Head of caudate nucleus (tissue), 42 donors: ENCODE data around the gene SMAD6.

ENCODE experiments used
- DNase-seq, 42 donors: peaks; one replicate each; pipeline versions ENCODE4 v3.0.0 to v3.0.0-alpha.2; 2020 to 2021; ENCODE audit warnings: mixed read lengths in 7 of 42
- intact Hi-C: fragments of 100-400 bp; cut with DNase I; formaldehyde crosslinking; loops from one replicate; pipeline ENCODE4 v1.15.0; 2022

Gene SMAD6

DNA sequence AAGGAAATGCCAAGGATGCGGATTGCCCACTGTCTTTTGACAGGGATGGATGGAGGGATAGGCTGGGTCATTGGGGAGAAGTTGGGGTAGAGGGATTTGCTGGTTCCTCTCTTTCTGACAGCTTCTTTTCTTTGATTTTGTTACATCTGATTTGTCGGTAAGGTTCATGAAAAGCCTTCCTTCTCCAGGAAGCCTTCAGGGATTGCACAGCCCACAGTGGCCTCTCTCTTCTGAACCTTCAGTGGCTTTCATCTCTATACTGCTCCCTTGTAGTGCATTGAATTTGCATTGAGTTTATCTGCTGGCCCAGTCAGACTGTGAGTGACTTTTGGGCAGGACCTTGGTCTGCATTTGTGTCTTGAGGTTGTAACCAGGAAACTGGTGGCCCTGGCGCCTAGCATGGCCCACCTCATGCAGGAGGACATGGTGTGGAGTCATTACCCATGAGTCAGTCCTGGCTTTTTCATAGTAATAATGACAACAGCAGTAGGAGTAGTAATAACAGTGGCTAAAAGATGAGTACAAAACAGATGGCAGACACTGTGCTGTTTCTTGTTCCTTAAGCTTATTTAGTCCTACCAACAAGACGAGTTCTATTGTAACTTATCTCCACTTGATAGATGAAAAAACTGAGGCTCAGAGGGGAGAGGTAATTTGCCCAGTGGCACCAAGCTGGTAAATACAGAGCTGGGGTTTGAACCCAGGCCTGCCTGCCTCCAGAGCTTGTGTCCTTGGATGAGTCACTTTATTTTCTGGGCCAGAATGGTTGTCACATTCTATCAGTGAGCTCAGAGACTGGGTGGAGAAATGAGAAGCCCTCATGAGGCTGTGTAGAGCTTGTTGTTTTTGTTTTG, 28.4 kb downstream of the SMAD6 start:
- intact Hi-C loops, result no loop called here
- DNase-seq, result no peak

DNA sequence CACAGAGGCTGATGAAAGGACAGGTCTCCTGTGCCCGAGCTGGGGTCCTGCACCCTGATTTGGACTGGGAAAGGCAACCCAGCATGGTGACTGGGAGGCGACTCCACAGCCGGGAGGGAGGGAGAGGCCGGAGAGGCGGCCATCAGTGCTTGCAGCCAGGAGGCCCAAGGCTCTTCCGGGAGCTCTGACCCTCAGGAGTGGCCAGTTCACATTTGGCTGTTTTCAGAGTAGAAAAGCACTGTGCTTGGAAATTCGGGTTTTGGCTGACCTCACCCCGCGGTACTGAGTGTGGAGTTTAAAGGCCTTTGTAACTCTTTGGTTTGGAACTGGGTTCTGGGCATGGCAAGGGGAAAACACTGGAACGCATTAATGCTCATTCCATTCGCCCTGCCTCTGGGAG, 31.9 kb downstream of the SMAD6 start:
- DNase-seq, result peak in 26 of 42 donors; percentile 11 to 70 (median 37)
- intact Hi-C loops, result no loop called here

- intact Hi-C loops, result no loop called here
- DNase-seq, result peak in 8 of 42 donors; percentile 22 to 52 (median 39)
Measured at GRCh38 chr15:66734961-66735908, 33.2 kb downstream of the SMAD6 start.

DNA sequence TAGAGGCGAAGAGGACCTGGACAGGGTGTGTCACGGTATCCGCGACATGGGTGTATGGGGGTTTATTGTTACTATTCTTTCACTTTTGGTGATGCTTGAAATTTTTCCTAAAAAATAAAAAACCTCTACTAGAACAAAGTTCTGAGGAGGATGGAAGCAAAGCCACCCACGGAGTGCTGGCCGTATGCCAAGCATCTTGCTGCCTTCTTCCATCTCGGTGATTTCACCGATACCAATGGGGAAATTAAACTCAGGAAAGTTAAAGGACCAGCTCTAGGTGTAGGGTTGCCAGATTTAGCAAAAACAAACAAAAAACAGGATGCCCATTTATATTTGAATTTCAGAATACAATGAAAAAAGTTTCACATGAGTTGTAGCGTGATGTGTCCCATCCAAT, 33.9 kb downstream of the SMAD6 start:
- intact Hi-C loops, result no loop called here
- DNase-seq, result peak in 40 of 42 donors; percentile 19 to 79 (median 58)

DNA sequence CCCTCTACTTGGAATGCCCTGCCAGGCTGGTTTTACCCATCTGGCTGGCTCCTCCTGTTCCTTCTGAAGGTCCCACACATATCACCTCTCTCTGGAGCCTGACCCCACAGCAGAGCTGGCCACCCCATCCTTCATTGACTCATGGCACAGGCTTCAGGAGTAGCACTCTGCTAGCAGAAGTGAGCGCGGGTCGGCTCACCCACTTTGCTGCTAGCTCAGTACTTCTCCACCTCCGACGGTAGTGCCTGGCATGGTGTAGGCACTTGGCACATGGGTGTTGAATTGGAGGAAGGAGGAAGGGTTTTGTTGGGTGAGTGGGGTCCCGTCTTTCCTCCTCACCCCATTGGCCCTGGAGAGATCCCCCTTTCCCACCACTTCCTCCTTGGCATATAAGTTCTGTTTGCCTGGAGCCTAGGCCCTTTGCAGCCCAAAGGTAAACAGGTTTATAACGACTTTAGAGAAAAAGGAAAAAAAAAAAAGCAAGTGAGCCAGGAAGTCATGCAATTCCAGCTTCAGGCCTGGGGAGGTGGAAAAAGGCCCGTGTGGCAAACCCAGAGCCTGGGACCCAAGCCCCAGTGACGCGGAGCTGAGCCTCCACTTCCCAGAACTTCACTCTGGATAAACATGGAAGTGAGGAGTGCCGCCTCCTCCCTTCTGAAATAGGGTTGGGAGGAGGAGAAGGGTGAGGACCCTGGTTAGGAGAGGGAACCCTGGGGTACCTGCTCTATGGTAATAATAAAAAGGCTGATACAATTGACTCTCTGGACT, 35.4 kb downstream of the SMAD6 start:
- intact Hi-C loops, result no loop called here
- no peak for DNase-seq

DNA sequence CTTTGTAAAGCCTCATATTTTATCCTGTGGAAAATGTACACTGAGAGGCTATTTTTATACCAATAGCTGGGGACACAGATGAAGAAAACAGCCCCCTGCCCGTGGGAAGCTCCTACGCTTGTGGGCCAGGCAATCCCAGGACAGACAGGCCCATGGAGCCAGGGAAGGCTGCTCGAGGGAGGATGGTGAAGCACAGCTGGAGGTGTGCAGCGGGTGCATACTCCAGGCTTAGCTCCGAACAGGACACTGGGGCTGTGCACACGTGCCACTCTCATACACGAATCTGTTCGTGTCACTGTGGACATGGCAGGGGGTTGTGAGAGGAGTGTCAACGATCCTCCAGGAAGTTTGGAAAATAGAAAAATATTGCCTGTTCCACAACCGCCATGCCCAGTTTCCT, 36.1 kb downstream of the SMAD6 start:
- intact Hi-C loops, result no loop called here
- DNase-seq, result no peak

GRCh38 chr15:66738595-66738994, 36.6 kb downstream of the SMAD6 start:
- no peak for DNase-seq
- intact Hi-C loops, result no loop called here

DNA sequence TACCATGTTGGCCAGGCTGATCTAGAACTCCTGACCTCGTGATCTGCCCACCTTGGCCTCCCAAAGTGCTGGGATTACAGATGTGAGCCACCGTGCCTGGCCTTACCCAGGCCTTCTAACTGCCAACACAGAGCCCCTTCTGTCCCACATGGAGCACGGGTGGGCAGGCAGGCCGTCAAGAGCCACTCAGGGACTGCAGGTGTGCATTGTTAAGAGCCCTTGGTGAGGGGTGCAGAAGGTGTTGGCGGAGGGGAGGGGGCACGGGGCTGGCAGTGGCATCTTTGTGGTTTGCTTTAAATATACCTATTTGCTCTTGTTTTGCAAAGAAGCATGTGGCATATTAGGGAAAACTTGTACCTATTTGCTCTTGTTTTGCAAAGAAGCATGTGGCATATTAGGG, 37.3 kb downstream of the SMAD6 start:
- DNase-seq, result no peak
- intact Hi-C loops, result no loop called here

- intact Hi-C loops, result no loop called here
Measured at GRCh38 chr15:66740802-66741201, 38.8 kb downstream of the SMAD6 start.

DNA sequence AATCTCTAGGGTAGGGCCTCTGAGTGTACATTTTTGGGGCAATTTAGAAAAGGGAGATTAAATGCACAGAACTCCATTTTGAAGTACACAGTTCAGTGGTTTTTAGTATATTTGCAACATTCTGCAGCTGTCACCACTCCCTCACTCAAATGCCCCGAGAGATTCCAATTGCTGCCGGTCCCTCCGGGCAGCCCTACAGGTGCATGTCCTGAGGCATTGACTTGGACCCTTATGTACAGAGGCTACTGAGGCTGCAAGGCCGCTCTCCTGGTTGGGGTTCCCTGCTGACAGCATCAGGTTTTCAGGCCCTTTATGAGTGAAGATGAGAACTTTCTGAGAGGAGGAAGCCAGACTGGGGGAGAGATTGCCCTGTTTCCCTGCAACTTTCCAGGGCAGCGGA, 39.6 kb downstream of the SMAD6 start:
- intact Hi-C loops, result no loop called here
- DNase-seq, result no peak

More at GRCh38 chr15:66740802-66741201, 38.8 kb downstream of the SMAD6 start:
- DNase-seq, result peak in 5 of 42 donors; percentile 13 to 42 (median 31)

DNA sequence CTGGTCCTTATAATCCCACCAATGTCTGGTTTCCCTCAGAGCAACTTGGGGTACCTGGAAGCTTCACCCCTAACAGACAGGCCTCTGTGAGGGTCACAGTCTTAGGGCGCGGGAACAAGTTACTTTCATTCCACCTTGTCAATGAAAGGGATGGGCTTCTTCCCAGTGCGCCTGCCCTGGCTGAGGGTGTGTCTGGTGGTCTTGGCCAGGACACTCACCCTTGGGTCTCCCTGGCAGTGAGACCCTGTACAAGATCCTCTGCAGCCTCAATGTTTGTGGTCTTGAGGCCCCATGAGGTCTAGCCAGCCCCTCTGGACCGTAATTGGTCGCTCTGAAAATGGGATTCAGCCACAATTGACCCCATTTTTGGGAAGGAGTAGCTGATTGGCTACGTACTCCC, 40.2 kb downstream of the SMAD6 start:
- no peak for DNase-seq
- intact Hi-C loops, result no loop called here

DNA sequence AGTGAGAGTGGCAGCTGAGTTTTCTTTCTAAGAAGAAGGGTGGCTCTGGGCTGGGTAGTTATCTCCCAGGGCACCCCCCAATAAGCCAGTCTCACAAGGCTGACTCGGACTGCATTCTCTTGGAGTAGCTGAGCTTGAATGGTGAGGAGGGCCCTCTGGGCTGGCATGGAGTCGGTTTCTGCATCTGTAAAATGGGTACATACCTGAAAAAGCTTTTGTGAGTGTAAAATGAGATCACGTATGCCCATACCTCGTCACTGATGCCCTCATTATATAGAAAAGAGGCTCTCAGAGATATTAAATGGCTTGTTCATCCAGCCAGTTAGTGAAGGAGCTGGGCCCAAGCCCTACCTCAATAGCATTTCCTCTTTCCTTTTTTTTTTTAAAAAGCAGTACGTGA, 41.2 kb downstream of the SMAD6 start:
- DNase-seq, result no peak
- intact Hi-C loops, result no loop called here

DNA sequence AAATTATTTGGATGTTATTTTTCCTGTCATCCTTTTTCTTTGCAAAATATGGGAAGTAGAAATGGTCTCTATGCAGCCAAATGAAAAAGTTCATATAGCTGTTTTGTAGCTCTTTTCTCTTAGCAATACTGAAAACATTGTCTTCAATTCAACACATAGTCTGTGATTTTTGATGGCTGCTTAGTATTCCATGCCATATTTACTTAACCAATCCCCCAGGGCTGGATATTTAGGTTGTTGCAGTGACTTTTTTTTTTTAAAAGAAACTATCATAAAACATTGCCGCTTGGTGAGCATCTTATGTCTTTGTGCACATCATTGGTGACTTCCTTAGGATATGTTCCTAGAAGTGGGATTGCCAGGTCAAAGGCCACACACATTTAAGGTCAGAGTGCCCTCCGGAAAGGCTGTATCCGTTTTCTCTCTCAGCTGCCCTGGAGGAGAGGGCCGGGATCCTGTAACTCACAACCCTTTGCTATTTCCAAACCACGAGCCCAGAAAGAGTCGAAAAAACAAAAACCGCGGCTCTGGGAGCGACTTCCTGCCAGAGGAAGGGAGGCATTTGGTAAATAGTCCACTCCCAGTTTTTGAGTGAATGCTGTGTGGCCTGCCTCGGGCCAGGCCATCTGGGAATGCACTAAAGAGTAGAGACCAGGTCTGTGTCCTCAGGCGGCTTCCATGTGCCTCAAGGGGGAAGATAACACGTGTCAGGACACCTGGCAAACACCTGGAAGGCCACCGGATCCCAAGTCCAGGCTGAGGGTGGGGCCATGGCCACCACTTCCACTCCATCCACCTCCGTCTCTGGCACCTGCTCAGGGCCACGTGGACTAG, 41.9 kb downstream of the SMAD6 start:
- intact Hi-C loops, result no loop called here
- DNase-seq, result no peak

GRCh38 chr15:66744610-66745279, 42.7 kb downstream of the SMAD6 start:
- intact Hi-C loops, result no loop called here
- no peak for DNase-seq

GRCh38 chr15:66745530-66746230, 43.6 kb downstream of the SMAD6 start:
- no peak for DNase-seq
- intact Hi-C loops, result no loop called here

GRCh38 chr15:66746231-66746605, 44.2 kb downstream of the SMAD6 start:
- intact Hi-C loops, result no loop called here
- DNase-seq, result no peak

DNA sequence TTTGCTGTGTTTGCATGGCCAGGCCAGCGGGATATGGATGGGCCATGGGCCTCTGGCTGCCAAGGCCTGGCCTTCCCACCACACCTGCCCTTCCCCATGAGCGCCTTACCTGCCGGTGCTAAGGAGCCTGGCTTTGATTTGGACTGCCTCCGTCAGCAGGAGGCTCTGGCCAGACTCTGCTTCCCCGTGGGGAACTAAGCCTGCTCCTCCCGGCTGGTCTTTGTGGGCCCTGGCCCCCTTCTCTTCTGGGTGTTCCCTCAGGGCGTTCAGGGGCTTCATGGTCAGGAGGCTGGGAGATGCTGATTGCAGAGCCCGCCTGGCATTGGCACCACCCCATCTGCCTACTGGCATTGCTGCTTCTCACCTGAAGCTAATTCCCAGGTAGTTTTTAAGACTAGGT, 45.2 kb downstream of the SMAD6 start:
- intact Hi-C loops, result no loop called here
- DNase-seq, result no peak
